Tongue (tissue), 2 donors: Measurements from ENCODE around the gene MAML1. TPM values are rescaled to one million over a fixed set of nuclear protein-coding genes. Genes with fewer than 3 reads are reported as not detected.
A peak's percentile ranks its signal among the peaks of the same experiment; 100 is the strongest.
"Not testable (repeated sequence)": the region's sequence is repeated elsewhere in the genome, so short reads cannot be mapped to it uniquely, and the experiment has no call there.

Source experiments
- DNase-seq: peaks from one replicate; pipeline ENCODE4 v3.0.0-alpha.2; 2015
- total RNA-seq: library from RNA; depleted of rRNA; stranded (reverse); fragments of >200 nt; gene quantifications from one replicate; pipeline ENCODE4 v1.2.3, GENCODE V29; 2014

MAML1 gene
- total RNA-seq, result 19.6 TPM

- peak; percentile 100 for DNase-seq
These were observed at the start of gene MAML1 for GRCh38 chr5:179732412-179732917. Gene MAML1, plus strand, starts transcription at chr5:179732822. Its CDS starts 291 bp downstream, at chr5:179733113.

- DNase-seq, result not testable (repeated sequence)
These were observed 43.4 kb upstream of the MAML1 start for GRCh38 chr5:179689212-179689611.

GRCh38 chr5:179694561-179694960 is 38.1 kb upstream of the MAML1 start:
- DNase-seq, result no peak

GRCh38 chr5:179696603-179697002 is 36.0 kb upstream of the MAML1 start:
- DNase-seq, result no peak

- no peak for DNase-seq
These were observed 35.5 kb upstream of the MAML1 start for GRCh38 chr5:179697108-179697507.

GRCh38 chr5:179697543-179697942 is 35.1 kb upstream of the MAML1 start:
- DNase-seq, result not testable (repeated sequence)

- DNase-seq, result peak; percentile 100
These were observed 34.4 kb upstream of the MAML1 start for GRCh38 chr5:179697993-179698934.

GRCh38 chr5:179698935-179699615 is 33.5 kb upstream of the MAML1 start, which contains the start of gene CANX:
Gene CANX, plus strand, starts transcription at chr5:179698967. Its CDS starts 6,715 bp downstream, at chr5:179705682.
- DNase-seq, result no peak

- DNase-seq, result peak; percentile 18
These were observed 32.9 kb upstream of the MAML1 start for GRCh38 chr5:179699616-179700237.

GRCh38 chr5:179700401-179700918 is 32.2 kb upstream of the MAML1 start:
- DNase-seq, result no peak

- no peak for DNase-seq
These were observed 16.3 kb upstream of the MAML1 start for GRCh38 chr5:179716286-179716685.

- no peak for DNase-seq
These were observed 12.4 kb upstream of the MAML1 start for GRCh38 chr5:179720222-179720621.

GRCh38 chr5:179724163-179724562 is 8.5 kb upstream of the MAML1 start:
- DNase-seq, result no peak

- DNase-seq, result no peak
These were observed 5.5 kb upstream of the MAML1 start for GRCh38 chr5:179727106-179727505.

- no peak for DNase-seq
These were observed 3.3 kb upstream of the MAML1 start for GRCh38 chr5:179729303-179729702.

- no peak for DNase-seq
These were observed 2.9 kb upstream of the MAML1 start for GRCh38 chr5:179729727-179730126.

- no peak for DNase-seq
These were observed 2.3 kb upstream of the MAML1 start for GRCh38 chr5:179730356-179730755.

GRCh38 chr5:179730852-179731251 is 1.8 kb upstream of the MAML1 start:
- no peak for DNase-seq

GRCh38 chr5:179731791-179732411 is 721 bp upstream of the MAML1 start:
- DNase-seq, result no peak

- peak; percentile 66 for DNase-seq
These were observed 523 bp downstream of the MAML1 start for GRCh38 chr5:179732918-179733771.

GRCh38 chr5:179733772-179734126 is 1.1 kb downstream of the MAML1 start:
- no peak for DNase-seq
